H1 (cell line): ENCODE measurements around the gene USP16. TPM values are rescaled to one million over a fixed set of nuclear protein-coding genes. Genes with fewer than 3 reads are reported as not detected.

Experiments
- NRF1 ChIP-seq: IDR thresholded peaks from 2 replicates; pipeline ENCODE4 v1.6.1; 2011; ENCODE audit warnings: mild to moderate bottlenecking, low read depth, low read length, improper control_type of control experiment
- RFX5 ChIP-seq: IDR thresholded peaks from 2 replicates; pipeline ENCODE4 v1.6.1; 2011; ENCODE audit warnings: low read depth, low read length, improper control_type of control experiment, borderline replicate concordance
- RNF2 ChIP-seq: fragments of 200-900, 300-1000 bp; sonication (generic); IDR thresholded peaks from 2 replicates; pipeline ENCODE4 v1.7.1; 2016; ENCODE audit warnings: borderline replicate concordance, low read depth, mild to moderate bottlenecking, antibody characterized with exemption, low read length; ENCODE audit not compliant: poor library complexity, severe bottlenecking; ENCODE audit errors: missing control alignments
- SAP30 ChIP-seq: fragments of 300-600 bp; sonication (generic); IDR thresholded peaks from 2 replicates; pipeline ENCODE4 v1.7.1; 2012; ENCODE audit warnings: low read length, moderate library complexity, mild to moderate bottlenecking, inconsistent platforms; ENCODE audit not compliant: insufficient read depth, insufficient replicate concordance
- polyA plus RNA-seq, 7 experiments: library from polyadenylated mRNA; depleted of rRNA in 3 of 7; stranded (reverse) in 5 of 7; unstranded in 2 of 7; fragments of >200 nt in 5 of 7; fragments of 200-250 nt in 2 of 7; gene quantifications; 1 replicate in 5 of 7; 2 replicates in 1 of 7; 4 replicates in 1 of 7; pipeline versions ENCODE4 v1.2.1 to v1.2.3, GENCODE V29; 2011 to 2013; ENCODE audit warnings: missing spikeins in 2 of 7, mixed read lengths in 2 of 7
- total RNA-seq: library from RNA; stranded (reverse); fragmentation: NEBNext Ultra II Directional; extraction: Animal tissue kit (Norgen Biotek cat#: 25700); gene quantifications from 2 replicates; pipeline ENCODE4 v1.2.1, GENCODE V29; 2021
- TF ChIP-seq, protein P1 (sequence below): IDR thresholded peaks from 2 replicates; pipeline ENCODE4 v1.6.1; 2012; ENCODE audit warnings: low read length, inconsistent platforms

Gene USP16
- total and polyA plus RNA-seq, 2 of the 8 experiments (the other 6 are each of a cell fraction or from before 2014, with no cell fraction given): 3.4 to 19.1 TPM

DNA sequence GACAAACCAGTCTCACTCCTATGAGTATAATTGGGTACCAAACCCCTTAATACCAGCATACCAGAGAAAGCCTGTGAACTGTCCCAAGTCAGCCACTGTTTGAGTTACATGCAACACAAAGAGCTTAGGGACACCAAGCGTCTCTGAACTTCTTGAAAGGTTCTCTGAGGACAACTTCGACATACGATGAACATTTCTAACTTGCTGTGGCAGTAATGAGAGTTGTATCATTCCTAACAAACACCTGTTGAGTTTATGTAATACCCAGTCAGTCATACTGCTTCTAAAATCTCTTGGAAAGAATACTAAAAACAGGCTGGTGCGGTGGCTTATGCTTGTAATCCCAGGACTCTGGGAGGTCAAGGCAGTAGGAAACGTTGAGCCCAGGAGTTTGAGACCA, 30.6 kb downstream of the USP16 start (continued):
- TF ChIP-seq, protein P1, sequence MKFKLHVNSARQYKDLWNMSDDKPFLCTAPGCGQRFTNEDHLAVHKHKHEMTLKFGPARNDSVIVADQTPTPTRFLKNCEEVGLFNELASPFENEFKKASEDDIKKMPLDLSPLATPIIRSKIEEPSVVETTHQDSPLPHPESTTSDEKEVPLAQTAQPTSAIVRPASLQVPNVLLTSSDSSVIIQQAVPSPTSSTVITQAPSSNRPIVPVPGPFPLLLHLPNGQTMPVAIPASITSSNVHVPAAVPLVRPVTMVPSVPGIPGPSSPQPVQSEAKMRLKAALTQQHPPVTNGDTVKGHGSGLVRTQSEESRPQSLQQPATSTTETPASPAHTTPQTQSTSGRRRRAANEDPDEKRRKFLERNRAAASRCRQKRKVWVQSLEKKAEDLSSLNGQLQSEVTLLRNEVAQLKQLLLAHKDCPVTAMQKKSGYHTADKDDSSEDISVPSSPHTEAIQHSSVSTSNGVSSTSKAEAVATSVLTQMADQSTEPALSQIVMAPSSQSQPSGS: no peak
- TF ChIP-seq RFX5 (no peak), SAP30 (no peak), RNF2 (no peak), NRF1 (no peak)
